Naive thymus-derived CD4-positive, alpha-beta T cell (primary cell): ENCODE measurements around the gene RPL31. TPM values are rescaled to one million over a fixed set of nuclear protein-coding genes. Genes with fewer than 3 reads are reported as not detected.

Experiments
- ATAC-seq: fragments of 150-1000 bp; cut with Tn5 transposase; 2 replicates; pipeline ENCODE4 v1.10.0; 2021; ENCODE audit warnings: mild to moderate bottlenecking, moderate library complexity
- CTCF ChIA-PET: fragments of 350-600 bp; sonication (Branson Sonifier 250); formaldehyde crosslinking; loops from one replicate; lab custom pipeline; 2021; ENCODE audit warnings: antibody characterized with exemption; lab: Charles Lee
- POLR2A ChIA-PET: fragments of 350-600 bp; sonication (Branson Sonifier 250); formaldehyde crosslinking; loops from one replicate; lab custom pipeline; 2021; ENCODE audit warnings: antibody characterized with exemption, inconsistent platforms; lab: Charles Lee
- DNase-seq, 9 donors: peaks; one replicate each; pipeline versions ENCODE4 v3.0.0 to v3.0.0-alpha.2; 2020 to 2022; ENCODE audit warnings: mixed read lengths in 1 of 9
- H3K27ac ChIP-seq: one replicate; pipeline ENCODE4 v1.7.0; 2013; ENCODE audit warnings: mild to moderate bottlenecking, low read depth, low read length, moderate library complexity
- H3K27me3 ChIP-seq, 2 donors: one replicate each; pipeline ENCODE4 v1.7.0; 2013; ENCODE audit warnings: low read length in 2 of 2, mild to moderate bottlenecking in 2 of 2, moderate library complexity in 2 of 2; ENCODE audit not compliant: control insufficient read depth in 2 of 2, insufficient read depth in 2 of 2
- H3K36me3 ChIP-seq, 3 experiments: 1 replicate in 2 of 3; 2 replicates in 1 of 3; pipeline ENCODE4 v1.7.0; 2013; ENCODE audit warnings: low read length in 3 of 3, mild to moderate bottlenecking in 3 of 3, moderate library complexity in 1 of 3; ENCODE audit not compliant: insufficient read depth in 3 of 3, control insufficient read depth in 2 of 3
- H3K4me1 ChIP-seq, 2 donors: one replicate each; pipeline ENCODE4 v1.7.0; 2013; ENCODE audit warnings: low read length in 2 of 2, mild to moderate bottlenecking in 2 of 2, moderate library complexity in 1 of 2; ENCODE audit not compliant: control insufficient read depth in 2 of 2, insufficient read depth in 2 of 2
- H3K4me3 ChIP-seq: 2 replicates; pipeline ENCODE4 v1.7.0; 2013; ENCODE audit warnings: mild to moderate bottlenecking, low read length
- H3K9me3 ChIP-seq, 3 experiments: 1 replicate in 2 of 3; 2 replicates in 1 of 3; pipeline ENCODE4 v1.7.0; 2013; ENCODE audit warnings: low read length in 3 of 3; ENCODE audit not compliant: control insufficient read depth in 2 of 3
- H3K27ac Mint-ChIP-seq, 9 donors: one replicate each; pipeline ENCODE4 v1.8.0; 2020 to 2022; ENCODE audit warnings: mixed read lengths in 9 of 9, mild to moderate bottlenecking in 8 of 9, moderate library complexity in 5 of 9, inconsistent platforms in 2 of 9
- H3K27me3 Mint-ChIP-seq, 5 donors: one replicate each; pipeline ENCODE4 v1.8.0; 2021 to 2022; ENCODE audit warnings: mixed read lengths in 5 of 5, mild to moderate bottlenecking in 1 of 5
- H3K36me3 Mint-ChIP-seq, 5 donors: one replicate each; pipeline ENCODE4 v1.8.0; 2020 to 2022; ENCODE audit warnings: mixed read lengths in 5 of 5, mild to moderate bottlenecking in 3 of 5, inconsistent platforms in 1 of 5
- H3K4me1 Mint-ChIP-seq, 7 donors: one replicate each; pipeline ENCODE4 v1.8.0; 2020 to 2022; ENCODE audit warnings: mixed read lengths in 7 of 7, mild to moderate bottlenecking in 3 of 7, inconsistent platforms in 1 of 7
- H3K4me3 Mint-ChIP-seq, 10 donors: one replicate each; pipeline ENCODE4 v1.8.0; 2020 to 2022; ENCODE audit warnings: mild to moderate bottlenecking in 10 of 10, mixed read lengths in 10 of 10, moderate library complexity in 6 of 10, inconsistent platforms in 2 of 10
- H3K9me3 Mint-ChIP-seq, 11 donors: one replicate each; pipeline ENCODE4 v1.8.0; 2020 to 2022; ENCODE audit warnings: mixed read lengths in 11 of 11, mild to moderate bottlenecking in 4 of 11, inconsistent platforms in 1 of 11, moderate library complexity in 1 of 11
- intact Hi-C, 2 donors: fragments of 100-400 bp; cut with micrococcal nuclease; formaldehyde crosslinking; loops; one replicate each; pipeline ENCODE4 v1.15.1; 2023
- polyA plus RNA-seq, 2 donors: library from polyadenylated mRNA; unstranded; fragments of 300-500 nt; fragmentation: Illumina TruSeq; gene quantifications; one replicate each; pipeline ENCODE4 v1.2.3, GENCODE V29; 2021
- total RNA-seq, 6 experiments: library from RNA in 5 of 6; stranded (reverse) in 5 of 6; gene quantifications; 1 replicate in 5 of 6; 2 replicates in 1 of 6; pipeline ENCODE4 v1.2.3 and lab custom pipeline; 2021 to 2026

Gene RPL31
- total and polyA plus RNA-seq, 7 experiments from 2014 or later, result 1,182 to 8,686 (median 2,740) TPM

DNA sequence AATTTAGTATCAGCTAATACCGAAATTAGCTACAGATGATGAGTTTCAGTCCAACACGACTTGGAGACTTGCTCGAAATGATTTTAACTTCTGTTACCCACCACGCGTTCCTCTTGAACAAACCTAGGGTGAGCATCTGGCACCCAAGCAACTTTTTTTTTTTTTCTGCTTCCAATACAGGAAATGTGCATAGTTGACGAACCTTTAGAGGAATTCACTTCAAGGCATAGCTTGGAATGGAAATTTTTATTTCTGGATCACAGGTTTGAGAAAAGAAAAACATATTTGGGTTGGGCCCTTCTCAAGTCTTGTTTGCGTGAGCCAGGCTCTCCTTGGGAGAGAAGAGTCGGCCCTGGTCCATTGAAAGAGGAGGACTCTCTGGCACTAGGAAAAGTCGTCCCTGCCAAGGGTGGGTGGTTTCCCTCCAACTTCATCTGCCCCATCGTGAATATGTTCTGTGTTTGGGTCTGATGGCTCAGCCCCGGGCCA lies 37.4 kb upstream of the RPL31 start:
- H3K4me3 ChIP-seq, result no peak overlapping the region
- no peak overlapping the region for H3K27ac ChIP-seq
- Mint-ChIP-seq H3K4me1 (peaks cover 0 to 12% (median 8%) of the 10 kb centered on the region in 7 donors), H3K9me3 (no peaks in the 10 kb centered on the region), H3K27ac (no peak overlapping the region), H3K36me3 (peaks cover 0 to 9% (median 5%) of the 10 kb centered on the region in 5 donors), H3K4me3 (no peak overlapping the region), H3K27me3 (peaks cover 0 to 3% (median 0%) of the 10 kb centered on the region in 5 donors)
- DNase-seq (no peak), ATAC-seq (no peak)
- ChIA-PET CTCF (interaction anchor here (0.5 to 0.9 kb wide), 3 partner anchors 23 to 359 kb away, joined by 3 read pairs; no protein-coding TSS in a partner anchor), POLR2A (no interaction called here)
- H3K27me3 ChIP-seq, result no peaks in the 10 kb centered on the region
- H3K9me3 ChIP-seq, result no peaks in the 10 kb centered on the region
- no peaks in the 10 kb centered on the region for H3K36me3 ChIP-seq
- H3K4me1 ChIP-seq, result no peaks in the 10 kb centered on the region
- intact Hi-C loops, result loop anchor here in 1 of 2 donors (1.0 kb wide), 1 partner anchor 354 kb away; no protein-coding TSS in a partner anchor

DNA sequence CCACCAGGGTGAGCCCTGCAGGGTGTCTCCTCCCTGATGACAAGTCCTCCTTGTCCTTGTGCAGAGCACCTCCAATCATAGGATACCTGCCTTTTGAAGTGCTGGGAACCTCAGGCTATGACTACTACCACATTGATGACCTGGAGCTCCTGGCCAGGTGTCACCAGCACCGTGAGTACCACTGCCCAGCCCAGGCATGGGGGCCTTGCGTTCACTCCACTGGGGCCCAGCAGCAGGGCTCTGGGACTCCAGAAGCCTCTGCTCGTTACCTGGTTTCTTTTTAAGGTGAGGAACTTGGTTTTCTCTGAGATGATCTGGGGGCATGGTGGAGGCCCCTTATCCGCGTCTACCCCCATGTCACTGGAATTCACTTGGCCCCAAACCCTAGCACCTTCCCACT lies 36.5 kb upstream of the RPL31 start:
- H3K27me3 ChIP-seq, result no peaks in the 10 kb centered on the region
- Mint-ChIP-seq H3K27me3 (peaks cover 0 to 3% (median 0%) of the 10 kb centered on the region in 5 donors), H3K9me3 (no peaks in the 10 kb centered on the region), H3K4me1 (peaks cover 0 to 12% (median 8%) of the 10 kb centered on the region in 7 donors), H3K27ac (peak overlapping the region in 1 of 9 donors; percentile 51), H3K36me3 (peaks cover 0 to 12% (median 5%) of the 10 kb centered on the region in 5 donors), H3K4me3 (no peak overlapping the region)
- DNase-seq (no peak), ATAC-seq (no peak)
- no peak overlapping the region for H3K27ac ChIP-seq
- intact Hi-C loops, result no loop called here
- no peaks in the 10 kb centered on the region for H3K9me3 ChIP-seq
- no peaks in the 10 kb centered on the region for H3K4me1 ChIP-seq
- H3K4me3 ChIP-seq, result no peak overlapping the region
- ChIA-PET POLR2A (no interaction called here), CTCF (interaction anchor here (0.9 kb wide), 1 partner anchor 360 kb away, joined by 3 read pairs; no protein-coding TSS in a partner anchor)
- no peaks in the 10 kb centered on the region for H3K36me3 ChIP-seq

- no peaks in the 10 kb centered on the region for H3K4me1 ChIP-seq
- Mint-ChIP-seq H3K9me3 (no peaks in the 10 kb centered on the region), H3K27ac (no peak overlapping the region), H3K4me1 (peaks cover 0 to 12% (median 8%) of the 10 kb centered on the region in 7 donors), H3K27me3 (peaks cover 0 to 3% (median 0%) of the 10 kb centered on the region in 5 donors), H3K4me3 (no peak overlapping the region), H3K36me3 (peaks cover 0 to 26% (median 12%) of the 10 kb centered on the region in 5 donors)
- DNase-seq, result no peak
- no peaks in the 10 kb centered on the region for H3K27me3 ChIP-seq
- peaks cover 0 to 4% (median 0%) of the 10 kb centered on the region in 3 experiments for H3K36me3 ChIP-seq
- ChIA-PET CTCF (interaction anchor here (0.6 kb wide), 1 partner anchor 328 kb away, joined by 3 read pairs; no protein-coding TSS in a partner anchor), POLR2A (no interaction called here)
- ATAC-seq, result no peak
- no peaks in the 10 kb centered on the region for H3K9me3 ChIP-seq
- no peak overlapping the region for H3K27ac ChIP-seq
- no peak overlapping the region for H3K4me3 ChIP-seq
- intact Hi-C loops, result no loop called here
Observed at GRCh38 chr2:100967716-100968115, 34.4 kb upstream of the RPL31 start.

DNA sequence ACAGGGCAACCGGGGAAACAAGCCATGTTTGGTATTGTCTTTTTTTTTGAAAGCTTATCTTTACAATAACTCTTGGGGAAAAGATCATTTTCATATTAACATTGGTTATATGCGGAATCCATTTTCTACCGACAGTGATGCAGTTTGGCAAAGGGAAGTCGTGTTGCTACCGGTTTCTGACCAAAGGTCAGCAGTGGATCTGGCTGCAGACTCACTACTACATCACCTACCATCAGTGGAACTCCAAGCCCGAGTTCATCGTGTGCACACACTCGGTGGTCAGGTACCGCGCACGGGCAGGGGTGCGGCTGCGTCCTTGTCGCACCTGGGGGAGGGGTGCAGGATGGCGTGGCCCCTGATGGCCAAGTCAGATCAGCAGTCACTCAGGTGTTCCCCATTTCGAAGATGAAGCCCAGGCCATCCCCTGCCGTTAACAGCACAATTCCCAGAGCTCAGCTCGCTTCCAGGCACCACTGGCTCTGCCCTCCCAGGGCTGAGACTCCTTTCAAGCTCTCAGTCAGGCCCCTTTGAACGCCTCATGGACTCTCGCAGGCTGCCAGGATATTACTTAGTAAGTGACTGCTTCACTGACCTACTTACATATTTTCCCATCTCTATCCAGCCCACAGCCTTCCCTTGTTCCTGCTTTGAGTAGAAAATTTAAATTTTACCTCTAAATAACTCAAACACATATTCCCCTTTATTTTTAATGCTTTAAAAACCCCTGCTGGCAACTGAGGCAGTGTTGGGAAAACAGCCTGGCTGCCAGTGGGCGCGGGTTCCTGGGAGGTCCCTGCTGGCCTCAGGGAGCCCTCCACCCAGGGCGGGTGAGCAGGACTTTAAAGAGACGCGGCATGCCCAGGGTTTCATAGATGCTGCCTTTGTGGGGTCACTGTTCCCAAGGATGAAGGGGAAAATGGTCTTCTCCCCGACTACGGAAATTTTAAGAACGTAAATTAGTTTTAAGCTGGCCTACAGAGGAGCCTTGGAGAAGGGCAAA lies 33.6 kb upstream of the RPL31 start:
- Mint-ChIP-seq H3K9me3 (no peaks in the 10 kb centered on the region), H3K36me3 (peaks cover 0 to 31% (median 12%) of the 10 kb centered on the region in 5 donors), H3K27me3 (peaks cover 0 to 3% (median 0%) of the 10 kb centered on the region in 5 donors), H3K4me1 (peaks cover 0 to 12% (median 8%) of the 10 kb centered on the region in 7 donors), H3K27ac (no peak overlapping the region), H3K4me3 (no peak overlapping the region)
- ChIA-PET CTCF (no interaction called here), POLR2A (no interaction called here)
- ATAC-seq (no peak), DNase-seq (no peak)
- Histone ChIP-seq H3K4me1 (no peaks in the 10 kb centered on the region), H3K36me3 (peaks cover 0 to 4% (median 0%) of the 10 kb centered on the region in 3 experiments), H3K27me3 (no peaks in the 10 kb centered on the region), H3K4me3 (no peak overlapping the region), H3K27ac (no peak overlapping the region), H3K9me3 (no peaks in the 10 kb centered on the region)
- intact Hi-C loops, result no loop called here

DNA sequence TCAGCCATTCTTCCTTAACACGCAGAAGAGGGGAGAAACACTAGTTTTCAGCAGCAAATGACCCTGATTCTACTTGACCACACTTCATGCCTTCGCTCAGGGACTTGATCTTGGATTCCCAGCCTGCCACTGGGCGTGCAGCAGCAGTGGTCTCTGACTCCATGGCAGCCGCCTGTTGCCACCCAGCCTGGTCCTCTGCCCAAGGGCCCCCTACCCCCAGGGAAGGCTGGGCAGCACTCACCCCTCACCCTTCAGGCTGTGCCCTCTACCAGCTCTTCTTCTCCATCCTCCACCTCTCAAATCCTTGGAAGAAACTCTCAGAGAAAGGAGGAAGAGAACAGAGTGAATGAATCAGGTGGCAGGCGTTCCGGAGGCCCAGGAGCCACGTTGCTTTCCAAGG lies 32.1 kb upstream of the RPL31 start:
- H3K27me3 Mint-ChIP-seq, result peaks cover 0 to 3% (median 0%) of the 10 kb centered on the region in 5 donors
- CTCF ChIA-PET, result no interaction called here
- H3K4me1 Mint-ChIP-seq, result no peaks in the 10 kb centered on the region
- Histone ChIP-seq H3K27ac (no peak overlapping the region), H3K4me3 (no peak overlapping the region), H3K27me3 (no peaks in the 10 kb centered on the region), H3K9me3 (no peaks in the 10 kb centered on the region), H3K36me3 (peaks cover 0 to 4% (median 0%) of the 10 kb centered on the region in 3 experiments), H3K4me1 (no peaks in the 10 kb centered on the region)
- H3K9me3 Mint-ChIP-seq, result peaks cover 0 to 1% (median 0%) of the 10 kb centered on the region in 11 donors
- H3K27ac Mint-ChIP-seq, result no peak overlapping the region
- H3K36me3 Mint-ChIP-seq, result peaks cover 0 to 34% (median 12%) of the 10 kb centered on the region in 5 donors
- no peak for DNase-seq
- ATAC-seq, result no peak
- no peak overlapping the region for H3K4me3 Mint-ChIP-seq
- POLR2A ChIA-PET, result interaction anchor here (0.6 kb wide), 1 partner anchor 295 kb away, joined by 3 read pairs; no protein-coding TSS in a partner anchor
- intact Hi-C loops, result no loop called here

GRCh38 chr2:100971221-100971620 lies 30.9 kb upstream of the RPL31 start:
- Histone ChIP-seq H3K27ac (no peak overlapping the region), H3K27me3 (no peaks in the 10 kb centered on the region), H3K4me3 (no peak overlapping the region), H3K9me3 (no peaks in the 10 kb centered on the region), H3K4me1 (no peaks in the 10 kb centered on the region), H3K36me3 (peaks cover 0 to 4% (median 0%) of the 10 kb centered on the region in 3 experiments)
- Mint-ChIP-seq H3K36me3 (peaks cover 0 to 37% (median 12%) of the 10 kb centered on the region in 5 donors), H3K9me3 (peaks cover 0 to 1% (median 0%) of the 10 kb centered on the region in 11 donors), H3K27me3 (peaks cover 0 to 3% (median 0%) of the 10 kb centered on the region in 5 donors), H3K27ac (no peak overlapping the region), H3K4me1 (no peaks in the 10 kb centered on the region), H3K4me3 (no peak overlapping the region)
- ATAC-seq, result no peak
- intact Hi-C loops, result no loop called here
- POLR2A ChIA-PET, result interaction anchor here (0.8 kb wide), 1 partner anchor 304 kb away, joined by 3 read pairs; no protein-coding TSS in a partner anchor
- CTCF ChIA-PET, result no interaction called here
- no peak for DNase-seq
